T-cell (primary cell): ENCODE results near the gene COX11. TPM values are rescaled to one million over a fixed set of nuclear protein-coding genes. Genes with fewer than 3 reads are reported as not detected.

Experiments used
- ATAC-seq, 4 experiments: fragments of 200-7000 bp in 3 of 4; fragments of 150-1000 bp in 1 of 4; cut with Tn5 transposase; replicated peaks in 1 of 4; 1 replicate in 3 of 4; 2 replicates in 1 of 4; pipeline ENCODE4 v1.10.0; 2021; ENCODE audit warnings: moderate library complexity in 3 of 4, mild to moderate bottlenecking in 2 of 4, moderate number of reproducible peaks in 1 of 4
- CTCF ChIA-PET, 2 donors: fragments of 300-600 bp; sonication (Branson Sonifier 250); formaldehyde crosslinking; loops; one replicate each; lab custom pipeline; 2022; ENCODE audit warnings: antibody characterized with exemption in 2 of 2; lab: Charles Lee
- POLR2A ChIA-PET, 2 donors: fragments of 300-600 bp; sonication (Branson Sonifier 250); formaldehyde crosslinking; loops; one replicate each; lab custom pipeline; 2022; ENCODE audit warnings: antibody characterized with exemption in 2 of 2; lab: Charles Lee
- DNase-seq, 35 experiments: peaks; one replicate each; pipeline versions ENCODE4 v3.0.0 to v3.0.0-alpha.2; 2013 to 2023
- H3K27ac ChIP-seq: one replicate; pipeline ENCODE4 v1.5.1; 2013; ENCODE audit warnings: low read length
- H3K27me3 ChIP-seq, 2 experiments: replicated peaks in 1 of 2; 1 replicate in 1 of 2; 2 replicates in 1 of 2; pipeline versions ENCODE4 v1.6.1 to v1.7.0; 2013; ENCODE audit warnings: low read length in 1 of 2, mixed read lengths in 1 of 2; ENCODE audit not compliant: control insufficient read depth in 2 of 2, insufficient read depth in 2 of 2; ENCODE audit errors: extremely low read depth in 1 of 2
- H3K36me3 ChIP-seq, 2 donors: 1 replicate in 1 of 2; 2 replicates in 1 of 2; pipeline versions ENCODE4 v1.6.1 to v1.7.0; 2013; ENCODE audit warnings: low read length in 1 of 2; ENCODE audit not compliant: control insufficient read depth in 2 of 2, insufficient read depth in 1 of 2; ENCODE audit errors: extremely low read depth in 1 of 2
- H3K4me1 ChIP-seq, 2 experiments: 1 replicate in 1 of 2; 2 replicates in 1 of 2; pipeline versions ENCODE4 v1.6.1 to v1.7.0; 2013; ENCODE audit warnings: low read length in 2 of 2, mixed read lengths in 1 of 2; ENCODE audit not compliant: insufficient read depth in 2 of 2, control insufficient read depth in 1 of 2; ENCODE audit errors: extremely low read depth in 1 of 2
- H3K4me3 ChIP-seq, 2 donors: 1 replicate in 1 of 2; 2 replicates in 1 of 2; pipeline versions ENCODE4 v1.5.1 to v1.7.0; 2013; ENCODE audit warnings: mild to moderate bottlenecking in 2 of 2, low read length in 1 of 2, moderate library complexity in 1 of 2; ENCODE audit not compliant: control insufficient read depth in 1 of 2; ENCODE audit errors: extremely low read depth in 1 of 2
- H3K9me3 ChIP-seq: 2 replicates; pipeline ENCODE4 v1.7.0; 2013
- H3K27ac Mint-ChIP-seq, 2 donors: one replicate each; pipeline ENCODE4 v1.8.0; 2020 to 2021; ENCODE audit warnings: mild to moderate bottlenecking in 2 of 2, mixed read lengths in 2 of 2
- H3K27me3 Mint-ChIP-seq, 2 donors: one replicate each; pipeline ENCODE4 v1.8.0; 2021 to 2022; ENCODE audit warnings: mixed read lengths in 2 of 2
- H3K36me3 Mint-ChIP-seq: one replicate; pipeline ENCODE4 v1.8.0; 2021; ENCODE audit warnings: mixed read lengths
- H3K4me1 Mint-ChIP-seq, 3 donors: one replicate each; pipeline ENCODE4 v1.8.0; 2020 to 2022; ENCODE audit warnings: mixed read lengths in 3 of 3, mild to moderate bottlenecking in 1 of 3
- H3K4me3 Mint-ChIP-seq, 3 donors: one replicate each; pipeline ENCODE4 v1.8.0; 2020 to 2022; ENCODE audit warnings: mild to moderate bottlenecking in 3 of 3, mixed read lengths in 3 of 3, moderate library complexity in 3 of 3
- H3K9me3 Mint-ChIP-seq, 3 donors: one replicate each; pipeline ENCODE4 v1.8.0; 2020 to 2022; ENCODE audit warnings: mixed read lengths in 3 of 3
- WGBS: methylation state at CpG from one replicate; pipeline ENCODE4 v1.1.5; 2013; ENCODE audit warnings: missing lambda C conversion rate; ENCODE audit not compliant: insufficient coverage; 5-methylcytosine and 5-hydroxymethylcytosine counted together
- total RNA-seq, 35 experiments: library from RNA in 6 of 35; stranded (reverse) in 6 of 35; fragments of 120-200 nt in 1 of 35; gene quantifications; one replicate each; pipeline versions ENCODE4 v1.2.1 to v1.2.4 and lab custom pipeline; 2013 to 2026

The COX11 gene
- total RNA-seq, 5 donors from 2014 or later (not counting 1 experiment from before 2014, with no cell fraction given): 37.6 to 74.1 (median 56.0) TPM

- H3K27me3 Mint-ChIP-seq: no peaks in the 10 kb centered on the region
- no peak for ATAC-seq
- no peak for DNase-seq
- Histone ChIP-seq H3K9me3 (no peaks in the 10 kb centered on the region), H3K4me1 (no peaks in the 10 kb centered on the region), H3K27ac (no peak overlapping the region), H3K36me3 (no peaks in the 10 kb centered on the region), H3K27me3 (no peaks in the 10 kb centered on the region), H3K4me3 (no peak overlapping the region)
- H3K4me1 Mint-ChIP-seq: peaks cover 5 to 7% (median 6%) of the 10 kb centered on the region in 3 donors
- ChIA-PET CTCF (no interaction called here), POLR2A (no interaction called here)
- H3K4me3 Mint-ChIP-seq: no peak overlapping the region
- peaks cover 0 to 16% (median 6%) of the 10 kb centered on the region in 3 donors for H3K9me3 Mint-ChIP-seq
- no CpG with 5 or more reads among the region's 3 CpGs for WGBS
- H3K36me3 Mint-ChIP-seq: peaks cover 14% of the 10 kb centered on the region
- no peak overlapping the region for H3K27ac Mint-ChIP-seq
Measured at GRCh38 chr17:54980375-54980774, 11.9 kb upstream of the COX11 start.

GRCh38 chr17:54979657-54980056 is 11.2 kb upstream of the COX11 start:
- Mint-ChIP-seq H3K27ac (no peak overlapping the region), H3K4me3 (no peak overlapping the region), H3K9me3 (peaks cover 0 to 16% (median 6%) of the 10 kb centered on the region in 3 donors), H3K27me3 (no peaks in the 10 kb centered on the region), H3K4me1 (peaks cover 5 to 7% (median 6%) of the 10 kb centered on the region in 3 donors), H3K36me3 (peaks cover 14% of the 10 kb centered on the region)
- ChIA-PET POLR2A (interaction anchor here in 1 of 2 donors (0.6 kb wide), 1 partner anchor 18 kb away, joined by 3 read pairs; no protein-coding TSS in a partner anchor), CTCF (interaction anchor here in 1 of 2 donors (0.6 to 1.0 kb wide), 2 partner anchors 14 to 377 kb away, joined by 3 to 4 read pairs; no protein-coding TSS in a partner anchor)
- Histone ChIP-seq H3K36me3 (no peaks in the 10 kb centered on the region), H3K4me3 (no peak overlapping the region), H3K27ac (no peak overlapping the region), H3K9me3 (no peaks in the 10 kb centered on the region), H3K4me1 (no peaks in the 10 kb centered on the region), H3K27me3 (no peaks in the 10 kb centered on the region)
- no peak for ATAC-seq
- no peak for DNase-seq

- CTCF ChIA-PET: no interaction called here
- Histone ChIP-seq H3K9me3 (no peaks in the 10 kb centered on the region), H3K4me3 (no peak overlapping the region), H3K4me1 (no peaks in the 10 kb centered on the region), H3K36me3 (peaks cover 0 to 4% of the 10 kb centered on the region in 2 donors), H3K27me3 (no peaks in the 10 kb centered on the region), H3K27ac (no peak overlapping the region)
- ATAC-seq (no peak), DNase-seq (no peak)
- WGBS: no CpG with 5 or more reads among the region's 2 CpGs
- H3K9me3 Mint-ChIP-seq: peaks cover 0 to 16% (median 6%) of the 10 kb centered on the region in 3 donors
- POLR2A ChIA-PET: no interaction called here
- H3K4me1 Mint-ChIP-seq: peaks cover 5 to 7% (median 6%) of the 10 kb centered on the region in 3 donors
- H3K27ac Mint-ChIP-seq: no peak overlapping the region
- no peak overlapping the region for H3K4me3 Mint-ChIP-seq
- H3K36me3 Mint-ChIP-seq: peaks cover 16% of the 10 kb centered on the region
- no peaks in the 10 kb centered on the region for H3K27me3 Mint-ChIP-seq
Measured at GRCh38 chr17:54977744-54978143, 9.3 kb upstream of the COX11 start.

- H3K4me1 Mint-ChIP-seq: peaks cover 6 to 8% (median 7%) of the 10 kb centered on the region in 3 donors
- H3K27me3 Mint-ChIP-seq: no peaks in the 10 kb centered on the region
- CTCF ChIA-PET: no interaction called here
- peaks cover 0 to 16% (median 6%) of the 10 kb centered on the region in 3 donors for H3K9me3 Mint-ChIP-seq
- DNase-seq (no peak), ATAC-seq (no peak)
- Histone ChIP-seq H3K9me3 (no peaks in the 10 kb centered on the region), H3K27me3 (no peaks in the 10 kb centered on the region), H3K4me1 (no peaks in the 10 kb centered on the region), H3K4me3 (no peak overlapping the region), H3K27ac (no peak overlapping the region), H3K36me3 (peaks cover 0 to 4% of the 10 kb centered on the region in 2 donors)
- no peak overlapping the region for H3K4me3 Mint-ChIP-seq
- 94% methylated on average over 3 of the region's 3 CpGs for WGBS
- no peak overlapping the region for H3K27ac Mint-ChIP-seq
- POLR2A ChIA-PET: no interaction called here
- peaks cover 15% of the 10 kb centered on the region for H3K36me3 Mint-ChIP-seq
Measured at GRCh38 chr17:54976316-54976715, 7.9 kb upstream of the COX11 start.

GRCh38 chr17:54974759-54975158 is 6.3 kb upstream of the COX11 start:
- 100% methylated on average over 2 of the region's 3 CpGs for WGBS

GRCh38 chr17:54972406-54973138 is 4.1 kb upstream of the COX11 start:
- DNase-seq: no peak
- H3K4me3 Mint-ChIP-seq: no peak overlapping the region
- no peaks in the 10 kb centered on the region for H3K27me3 Mint-ChIP-seq
- H3K27me3 ChIP-seq: no peaks in the 10 kb centered on the region
- ATAC-seq: no peak
- ChIA-PET POLR2A (interaction anchor here (0.6 to 0.9 kb wide), 2 partner anchors 12 to 556 kb away, joined by 4 to 9 read pairs; no protein-coding TSS in a partner anchor), CTCF (interaction anchor here in 1 of 2 donors (2.0 kb wide), 1 partner anchor 20 kb away, joined by 7 read pairs; no protein-coding TSS in a partner anchor)
- peaks cover 9 to 12% of the 10 kb centered on the region in 2 experiments for H3K4me1 ChIP-seq
- no peak overlapping the region for H3K4me3 ChIP-seq
- no peak overlapping the region for H3K27ac ChIP-seq
- H3K36me3 Mint-ChIP-seq: peaks cover 6% of the 10 kb centered on the region
- H3K36me3 ChIP-seq: peaks cover 0 to 4% of the 10 kb centered on the region in 2 donors
- WGBS: no CpG with 5 or more reads among the region's 3 CpGs
- H3K27ac Mint-ChIP-seq: no peak overlapping the region
- no peaks in the 10 kb centered on the region for H3K9me3 ChIP-seq
- H3K9me3 Mint-ChIP-seq: no peaks in the 10 kb centered on the region
- H3K4me1 Mint-ChIP-seq: peaks cover 9 to 11% (median 10%) of the 10 kb centered on the region in 3 donors

More at GRCh38 chr17:54974759-54975158, 6.3 kb upstream of the COX11 start:
- Mint-ChIP-seq H3K4me3 (no peak overlapping the region), H3K4me1 (peaks cover 6 to 9% (median 8%) of the 10 kb centered on the region in 3 donors), H3K9me3 (peaks cover 0 to 5% (median 5%) of the 10 kb centered on the region in 3 donors), H3K27me3 (no peaks in the 10 kb centered on the region), H3K36me3 (peaks cover 14% of the 10 kb centered on the region), H3K27ac (no peak overlapping the region)
- H3K4me3 ChIP-seq: no peak overlapping the region
- H3K27ac ChIP-seq: no peak overlapping the region
- peaks cover under 1 to 4% of the 10 kb centered on the region in 2 experiments for H3K4me1 ChIP-seq
- ChIA-PET POLR2A (interaction anchor here in 1 of 2 donors (0.5 kb wide), 1 partner anchor 654 kb away, joined by 3 read pairs; no protein-coding TSS in a partner anchor), CTCF (interaction anchor here (0.5 to 1.0 kb wide), 2 partner anchors 10 to 16 kb away, joined by 3 read pairs; no protein-coding TSS in a partner anchor)
- no peaks in the 10 kb centered on the region for H3K9me3 ChIP-seq
- peaks cover 0 to 4% of the 10 kb centered on the region in 2 donors for H3K36me3 ChIP-seq
- no peak for ATAC-seq
- DNase-seq: no peak
- no peaks in the 10 kb centered on the region for H3K27me3 ChIP-seq
